ENCODE measurements around the gene TCTN3. TPM values are rescaled to one million over a fixed set of nuclear protein-coding genes. Genes with fewer than 3 reads are reported as not detected.

TCTN3 gene
- polyA plus RNA-seq, 1 of the 3 experiments (the other 2 are of a cell fraction): 39.5 TPM

DNA sequence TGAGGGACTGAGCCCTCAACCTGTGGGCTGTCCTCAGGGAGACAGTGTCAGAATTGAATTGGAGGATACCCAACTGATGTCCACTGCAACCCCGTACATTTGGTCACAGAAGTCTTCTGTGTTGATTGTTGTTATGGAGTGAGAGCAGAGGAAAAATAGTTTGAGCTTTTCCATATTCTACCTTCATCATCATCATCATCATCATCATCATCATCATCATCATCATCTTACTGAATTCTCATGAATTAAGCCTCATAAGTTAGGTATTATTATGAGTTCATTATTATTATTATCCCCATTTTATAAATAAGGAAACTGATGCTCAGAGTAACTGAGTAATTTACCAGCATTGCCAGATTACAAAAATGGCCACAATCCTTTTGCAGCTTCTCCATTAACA lies 45.6 kb downstream of the TCTN3 start (continued):
- TF ChIP-seq, protein P1, sequence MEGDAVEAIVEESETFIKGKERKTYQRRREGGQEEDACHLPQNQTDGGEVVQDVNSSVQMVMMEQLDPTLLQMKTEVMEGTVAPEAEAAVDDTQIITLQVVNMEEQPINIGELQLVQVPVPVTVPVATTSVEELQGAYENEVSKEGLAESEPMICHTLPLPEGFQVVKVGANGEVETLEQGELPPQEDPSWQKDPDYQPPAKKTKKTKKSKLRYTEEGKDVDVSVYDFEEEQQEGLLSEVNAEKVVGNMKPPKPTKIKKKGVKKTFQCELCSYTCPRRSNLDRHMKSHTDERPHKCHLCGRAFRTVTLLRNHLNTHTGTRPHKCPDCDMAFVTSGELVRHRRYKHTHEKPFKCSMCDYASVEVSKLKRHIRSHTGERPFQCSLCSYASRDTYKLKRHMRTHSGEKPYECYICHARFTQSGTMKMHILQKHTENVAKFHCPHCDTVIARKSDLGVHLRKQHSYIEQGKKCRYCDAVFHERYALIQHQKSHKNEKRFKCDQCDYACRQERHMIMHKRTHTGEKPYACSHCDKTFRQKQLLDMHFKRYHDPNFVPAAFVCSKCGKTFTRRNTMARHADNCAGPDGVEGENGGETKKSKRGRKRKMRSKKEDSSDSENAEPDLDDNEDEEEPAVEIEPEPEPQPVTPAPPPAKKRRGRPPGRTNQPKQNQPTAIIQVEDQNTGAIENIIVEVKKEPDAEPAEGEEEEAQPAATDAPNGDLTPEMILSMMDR (IDR thresholded peaks at IDR 0.05): no peak
- TF ChIP-seq RFX5 (IDR thresholded peaks at IDR 0.05; ENCODE audit: low read length) (no peak), EZH2phosphoT487 (IDR thresholded peaks at IDR 0.05; ENCODE audit: borderline replicate concordance, low read depth) (no peak), EP300 (IDR thresholded peaks at IDR 0.05; ENCODE audit: borderline replicate concordance in 1 of 2, low read depth in 1 of 2, low read length in 1 of 2) (no peak), TAF1 (IDR thresholded peaks at IDR 0.05; ENCODE audit: borderline replicate concordance, low read depth, low read length) (no peak), ELF1 (IDR thresholded peaks at IDR 0.05) (no peak), CHD2 (IDR thresholded peaks at IDR 0.05; ENCODE audit: low read length, partially characterized antibody) (no peak)

DNA sequence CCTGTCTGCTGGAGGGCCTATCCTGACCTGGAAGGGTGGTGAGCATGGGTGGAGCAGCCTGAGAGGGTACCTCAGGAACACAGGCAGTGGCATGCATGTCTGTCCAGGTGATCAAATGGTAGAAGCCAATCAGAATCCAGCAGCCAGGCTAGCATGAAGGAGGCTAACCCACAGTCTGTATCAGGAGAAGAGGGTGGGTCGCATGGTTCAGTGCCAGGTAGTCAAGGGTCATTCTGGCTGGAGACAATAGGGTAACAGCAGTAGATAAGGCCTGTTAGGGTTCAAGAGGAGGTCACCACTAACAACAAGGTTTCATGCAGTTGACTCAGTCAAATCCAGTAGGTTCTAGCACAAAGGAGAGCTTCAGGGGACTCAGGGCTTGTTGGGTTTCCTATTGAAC lies 47.6 kb downstream of the TCTN3 start:
- Histone ChIP-seq H3K27me3 (ENCODE audit: insufficient read depth) (no peaks in the 10 kb centered on the region), H3F3A (replicated peaks; ENCODE audit: insufficient read depth) (no peaks in the 10 kb centered on the region), H3K9me2 (no peaks in the 10 kb centered on the region), H3K4me2 (no peak overlapping the region), H3K36me3 (replicated peaks in 1 of 2; ENCODE audit: control insufficient read depth in 1 of 2, insufficient read depth in 2 of 2, low read length in 1 of 2) (peaks cover 52 to 73% of the 10 kb centered on the region in 2 experiments), H3K4me1 (ENCODE audit: control insufficient read depth in 1 of 2, insufficient read depth in 2 of 2, low read depth in 1 of 2, low read length in 1 of 2) (no peaks in the 10 kb centered on the region), H4K20me1 (ENCODE audit: insufficient read depth) (no peaks in the 10 kb centered on the region), H3K9ac (no peak overlapping the region), H3K4me3 (ENCODE audit: low read depth in 2 of 2, low read length in 1 of 2) (no peak overlapping the region), H3K9me3 (no peaks in the 10 kb centered on the region), H3K27ac (ENCODE audit: low read depth in 2 of 2, low read length in 1 of 2) (no peak overlapping the region), H2AFZ (ENCODE audit: low read depth) (no peak overlapping the region), H3K79me2 (ENCODE audit: insufficient read depth) (peaks cover 66% of the 10 kb centered on the region; the same call in 1 of the 2 replicates)
- TF ChIP-seq, protein P2, sequence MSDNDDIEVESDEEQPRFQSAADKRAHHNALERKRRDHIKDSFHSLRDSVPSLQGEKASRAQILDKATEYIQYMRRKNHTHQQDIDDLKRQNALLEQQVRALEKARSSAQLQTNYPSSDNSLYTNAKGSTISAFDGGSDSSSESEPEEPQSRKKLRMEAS (IDR thresholded peaks at IDR 0.05; ENCODE audit: low read depth): no peak
- TF ChIP-seq RAD21 (IDR thresholded peaks at IDR 0.05; ENCODE audit: low read length) (no peak), NFIC (IDR thresholded peaks at IDR 0.05; ENCODE audit: borderline replicate concordance) (no peak)
- 100% methylated on average over 1 of the region's 1 CpG for WGBS (ENCODE audit: low lambda C conversion rate)
- DNase-seq: no peak
- POLR2A ChIA-PET: no interaction called here
- CTCF ChIA-PET: no interaction called here

DNA sequence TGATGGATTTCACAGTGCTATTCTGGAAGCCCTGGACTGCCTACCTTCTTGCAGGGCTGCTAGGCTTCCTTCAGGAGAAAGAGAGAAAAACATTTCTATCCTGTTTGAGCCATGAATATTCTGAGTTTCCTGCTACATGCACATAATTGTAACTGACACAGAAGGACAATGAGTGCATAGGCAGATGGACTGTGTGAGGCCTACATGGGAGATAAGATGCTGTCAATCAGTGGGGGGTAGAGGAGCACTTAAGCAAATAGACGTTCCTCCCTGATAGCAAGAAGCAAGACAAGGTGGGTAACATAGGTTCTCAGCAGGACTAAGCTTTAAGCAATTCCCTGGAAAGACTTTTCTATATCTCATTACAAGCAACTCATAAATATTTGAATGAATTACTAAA lies 48.8 kb downstream of the TCTN3 start:
- Histone ChIP-seq H3K36me3 (replicated peaks in 1 of 2; ENCODE audit: control insufficient read depth in 1 of 2, insufficient read depth in 2 of 2, low read length in 1 of 2) (peaks cover 49 to 71% of the 10 kb centered on the region in 2 experiments), H3K27ac (ENCODE audit: low read depth in 2 of 2, low read length in 1 of 2) (no peak overlapping the region), H3K9me3 (no peaks in the 10 kb centered on the region), H3K79me2 (ENCODE audit: insufficient read depth) (peaks cover 53% of the 10 kb centered on the region; the same call in 1 of the 2 replicates), H2AFZ (ENCODE audit: low read depth) (no peak overlapping the region), H3K9ac (no peak overlapping the region), H4K20me1 (ENCODE audit: insufficient read depth) (no peaks in the 10 kb centered on the region), H3K4me2 (no peak overlapping the region), H3K27me3 (ENCODE audit: insufficient read depth) (no peaks in the 10 kb centered on the region), H3F3A (replicated peaks; ENCODE audit: insufficient read depth) (no peaks in the 10 kb centered on the region), H3K4me3 (ENCODE audit: low read depth in 2 of 2, low read length in 1 of 2) (no peak overlapping the region), H3K4me1 (ENCODE audit: control insufficient read depth in 1 of 2, insufficient read depth in 2 of 2, low read depth in 1 of 2, low read length in 1 of 2) (no peaks in the 10 kb centered on the region), H3K9me2 (no peaks in the 10 kb centered on the region)
- no peak for TF ChIP-seq TAF1 (IDR thresholded peaks at IDR 0.05; ENCODE audit: borderline replicate concordance, low read depth, low read length)
- no peak for DNase-seq
- ChIA-PET POLR2A (no interaction called here), CTCF (no interaction called here)
- WGBS (ENCODE audit: low lambda C conversion rate): 93% methylated on average over 1 of the region's 1 CpG
